ENCODE measurements around the gene CFAP410. TPM values are rescaled to one million over a fixed set of nuclear protein-coding genes. Genes with fewer than 3 reads are reported as not detected.

Gene CFAP410
- total and polyA plus RNA-seq, 2 of the 13 experiments (the other 11 are each of a cell fraction or from before 2014, with no cell fraction given), result 8.0 to 20.1 TPM

- peak; percentile 42; the same call in 1 of the 2 replicates for TF ChIP-seq ARID4A (CRISPR knock-in tag; IDR thresholded peaks at IDR 0.05; ENCODE audit: borderline replicate concordance)
- TF ChIP-seq ZNF609 (CRISPR knock-in tag; IDR thresholded peaks at IDR 0.05; ENCODE audit: borderline replicate concordance), result peak; percentile 70; the same call in 1 of the 2 replicates
- peak; percentile 18; the same call in 1 of the 2 replicates for TF ChIP-seq FOSL2 (CRISPR knock-in tag; IDR thresholded peaks at IDR 0.05)
- 0 out of 2 replicates have a peak, but pooled peaks have one; percentile 56 for TF ChIP-seq ZBTB46 (CRISPR knock-in tag; IDR thresholded peaks at IDR 0.05; ENCODE audit: borderline replicate concordance)
- TF ChIP-seq ZNF567 (CRISPR knock-in tag; IDR thresholded peaks at IDR 0.05; ENCODE audit: borderline replicate concordance), result peak; percentile 71; the same call in 1 of the 2 replicates
- TF ChIP-seq FOXK1 (CRISPR knock-in tag; IDR thresholded peaks at IDR 0.05; ENCODE audit: borderline replicate concordance, low read depth), result peak; percentile 56; the same call in 1 of the 2 replicates
- TF ChIP-seq KDM5B (CRISPR knock-in tag; IDR thresholded peaks at IDR 0.05; ENCODE audit: borderline replicate concordance), result 0 out of 2 replicates have a peak, but pooled peaks have one; percentile 30
- 0 out of 2 replicates have a peak, but pooled peaks have one; percentile 48 for TF ChIP-seq PAX8 (CRISPR knock-in tag; IDR thresholded peaks at IDR 0.05; ENCODE audit: borderline replicate concordance)
- TF ChIP-seq MXI1 (IDR thresholded peaks at IDR 0.05; ENCODE audit: borderline replicate concordance, low read depth, low read length), result peak; percentile 32; the same call in 1 of the 3 replicates
- 0 out of 2 replicates have a peak, but pooled peaks have one; percentile 1 for TF ChIP-seq YEATS4 (CRISPR knock-in tag; IDR thresholded peaks at IDR 0.05; ENCODE audit: borderline replicate concordance)
- 0 out of 2 replicates have a peak, but pooled peaks have one; percentile 22 for TF ChIP-seq MLX (CRISPR knock-in tag; IDR thresholded peaks at IDR 0.05)
- peak; percentile 32; the same call in 1 of the 2 replicates for TF ChIP-seq BCL6 (CRISPR knock-in tag; IDR thresholded peaks at IDR 0.05)
- peak; percentile 95 for TF ChIP-seq ZMYM2 (CRISPR knock-in tag; IDR thresholded peaks at IDR 0.05)
- 0 out of 2 replicates have a peak, but pooled peaks have one; percentile 8 for TF ChIP-seq ERF (CRISPR knock-in tag; IDR thresholded peaks at IDR 0.05)
- peak; percentile 27; the same call in 1 of the 2 replicates for TF ChIP-seq TBX3 (IDR thresholded peaks at IDR 0.05; ENCODE audit: borderline replicate concordance)
Observed at GRCh38 chr21:44302573-44303401, 36.4 kb downstream of the CFAP410 start (continued).
